ENCODE measurements around the gene LRRC49.
"Not testable (repeated sequence)": the region's sequence is repeated elsewhere in the genome, so short reads cannot be mapped to it uniquely, and the experiment has no call there.

The LRRC49 gene

GRCh38 chr15:71003319-71003718 is 110.7 kb downstream of the LRRC49 start:
- no peak for FAIRE-seq

- FAIRE-seq: not testable (repeated sequence)
These were observed 111.9 kb downstream of the LRRC49 start for GRCh38 chr15:71004506-71004905.

- no peak for FAIRE-seq
These were observed 113.3 kb downstream of the LRRC49 start for GRCh38 chr15:71005895-71006294.

GRCh38 chr15:71008250-71008870 is 115.7 kb downstream of the LRRC49 start:
- no peak for FAIRE-seq

- no peak for FAIRE-seq
These were observed 117.8 kb downstream of the LRRC49 start for GRCh38 chr15:71010472-71010871.

- FAIRE-seq: no peak
These were observed 118.4 kb downstream of the LRRC49 start for GRCh38 chr15:71010997-71011396.

GRCh38 chr15:71011503-71012155 is 119.0 kb downstream of the LRRC49 start:
- peak; percentile 91 for FAIRE-seq

GRCh38 chr15:71013446-71013845 is 120.8 kb downstream of the LRRC49 start:
- no peak for FAIRE-seq

- FAIRE-seq: no peak
These were observed 122.7 kb downstream of the LRRC49 start for GRCh38 chr15:71015342-71015741.

- not testable (repeated sequence) for FAIRE-seq
These were observed 138.6 kb downstream of the LRRC49 start for GRCh38 chr15:71031232-71031631.

GRCh38 chr15:71035478-71035877 is 142.9 kb downstream of the LRRC49 start:
- not testable (repeated sequence) for FAIRE-seq

- FAIRE-seq: no peak
These were observed 149.8 kb downstream of the LRRC49 start for GRCh38 chr15:71042356-71042922.

- no peak for FAIRE-seq
These were observed 150.7 kb downstream of the LRRC49 start for GRCh38 chr15:71043373-71043772.

- FAIRE-seq: no peak
These were observed 151.4 kb downstream of the LRRC49 start for GRCh38 chr15:71044006-71044405.

- not testable (repeated sequence) for FAIRE-seq
These were observed 153.5 kb downstream of the LRRC49 start for GRCh38 chr15:71046146-71046545.

- no peak for FAIRE-seq
These were observed 156.5 kb downstream of the LRRC49 start for GRCh38 chr15:71048913-71049675.

- FAIRE-seq: no peak
These were observed 157.2 kb downstream of the LRRC49 start for GRCh38 chr15:71049706-71050422.

- FAIRE-seq: no peak
These were observed 157.8 kb downstream of the LRRC49 start for GRCh38 chr15:71050461-71050860.

GRCh38 chr15:71051539-71051938 is 158.9 kb downstream of the LRRC49 start:
- FAIRE-seq: no peak

GRCh38 chr15:71052356-71052755 is 159.7 kb downstream of the LRRC49 start:
- no peak for FAIRE-seq

GRCh38 chr15:71054286-71054952 is 161.8 kb downstream of the LRRC49 start:
- FAIRE-seq: no peak

GRCh38 chr15:71055461-71055860 is 162.8 kb downstream of the LRRC49 start:
- FAIRE-seq: no peak

Measured in endometrium (tissue), 2 donors.